ENCODE results near the gene RNF146.

Gene RNF146

GRCh38 chr6:127332383-127332961 lies 65.8 kb downstream of the RNF146 start:
- no peak overlapping the region for H3K27ac ChIP-seq (ENCODE audit: poor library complexity, severe bottlenecking)

More at GRCh38 chr6:127332383-127332961, 65.8 kb downstream of the RNF146 start:
- Histone ChIP-seq H3K9me3 (ENCODE audit: severe bottlenecking) (no peaks in the 10 kb centered on the region), H3K4me3 (ENCODE audit: severe bottlenecking) (no peak overlapping the region), H3K27me3 (ENCODE audit: insufficient read depth, poor library complexity, severe bottlenecking) (no peaks in the 10 kb centered on the region), H3K36me3 (ENCODE audit: low read depth) (peaks cover 34% of the 10 kb centered on the region), H3K4me1 (ENCODE audit: insufficient read depth, poor library complexity, severe bottlenecking) (no peaks in the 10 kb centered on the region)
- TF ChIP-seq CTCF (IDR thresholded peaks at IDR 0.05; ENCODE audit: poor library complexity, severe bottlenecking), result no peak
- no peak for DNase-seq (ENCODE audit: low spot score)
- ATAC-seq (ENCODE audit: low read depth), result no peak
